ENCODE measurements around the gene PRR33.

DNA sequence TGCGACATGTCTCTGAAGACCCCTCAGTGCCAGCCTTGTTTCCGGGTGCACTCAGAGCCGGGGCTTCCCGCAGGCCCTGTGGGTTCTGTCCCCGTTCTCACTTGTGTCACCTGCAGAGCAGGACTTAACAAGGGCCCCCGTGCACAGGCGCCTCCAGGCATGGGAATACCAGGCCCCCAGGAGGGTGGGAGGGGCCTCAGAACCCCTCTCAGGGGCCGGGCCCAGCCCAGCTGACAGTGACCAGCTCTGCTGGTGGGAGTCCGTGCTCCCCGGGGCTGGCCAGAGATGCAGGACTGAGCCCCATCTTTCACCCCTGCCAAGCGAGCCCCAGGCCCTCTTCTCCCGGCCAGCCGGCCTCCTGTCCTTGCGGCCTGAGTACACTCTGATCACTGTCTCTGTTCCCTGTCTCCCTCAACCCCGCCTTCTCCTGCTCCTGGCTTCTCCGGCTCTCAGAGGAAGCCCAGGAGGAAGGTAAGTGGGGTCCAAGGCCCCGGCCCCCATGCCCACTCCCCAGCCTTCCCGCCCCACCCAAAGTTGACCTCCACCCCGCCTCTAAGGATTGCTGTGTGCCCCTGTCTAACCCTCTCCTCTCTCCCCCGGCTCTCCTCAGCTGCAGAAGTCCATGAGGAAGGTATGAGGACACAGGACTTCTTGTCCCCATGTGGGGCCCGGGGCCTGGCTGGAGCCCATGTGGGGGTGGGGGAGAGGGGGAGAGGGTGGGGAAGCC, 33.1 kb upstream of the PRR33 start:
- TF ChIP-seq, protein P1, sequence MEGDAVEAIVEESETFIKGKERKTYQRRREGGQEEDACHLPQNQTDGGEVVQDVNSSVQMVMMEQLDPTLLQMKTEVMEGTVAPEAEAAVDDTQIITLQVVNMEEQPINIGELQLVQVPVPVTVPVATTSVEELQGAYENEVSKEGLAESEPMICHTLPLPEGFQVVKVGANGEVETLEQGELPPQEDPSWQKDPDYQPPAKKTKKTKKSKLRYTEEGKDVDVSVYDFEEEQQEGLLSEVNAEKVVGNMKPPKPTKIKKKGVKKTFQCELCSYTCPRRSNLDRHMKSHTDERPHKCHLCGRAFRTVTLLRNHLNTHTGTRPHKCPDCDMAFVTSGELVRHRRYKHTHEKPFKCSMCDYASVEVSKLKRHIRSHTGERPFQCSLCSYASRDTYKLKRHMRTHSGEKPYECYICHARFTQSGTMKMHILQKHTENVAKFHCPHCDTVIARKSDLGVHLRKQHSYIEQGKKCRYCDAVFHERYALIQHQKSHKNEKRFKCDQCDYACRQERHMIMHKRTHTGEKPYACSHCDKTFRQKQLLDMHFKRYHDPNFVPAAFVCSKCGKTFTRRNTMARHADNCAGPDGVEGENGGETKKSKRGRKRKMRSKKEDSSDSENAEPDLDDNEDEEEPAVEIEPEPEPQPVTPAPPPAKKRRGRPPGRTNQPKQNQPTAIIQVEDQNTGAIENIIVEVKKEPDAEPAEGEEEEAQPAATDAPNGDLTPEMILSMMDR (IDR thresholded peaks at IDR 0.05), result no peak
- TF ChIP-seq POLR2AphosphoS5 (IDR thresholded peaks at IDR 0.05; ENCODE audit: insufficient read depth in 1 of 2, low read depth in 1 of 2), result no peak
